Ramos (cell line): Measurements from ENCODE around the gene PCNX2.

Experiments
- in situ Hi-C: fragments of 300-500 bp; cut with MboI; formaldehyde crosslinking; loops from one replicate; pipeline ENCODE4 v1.14.3; 2022; ENCODE audit warnings: low sequenced_read_pairs; ENCODE audit not compliant: unreplicated experiment

The PCNX2 gene

DNA sequence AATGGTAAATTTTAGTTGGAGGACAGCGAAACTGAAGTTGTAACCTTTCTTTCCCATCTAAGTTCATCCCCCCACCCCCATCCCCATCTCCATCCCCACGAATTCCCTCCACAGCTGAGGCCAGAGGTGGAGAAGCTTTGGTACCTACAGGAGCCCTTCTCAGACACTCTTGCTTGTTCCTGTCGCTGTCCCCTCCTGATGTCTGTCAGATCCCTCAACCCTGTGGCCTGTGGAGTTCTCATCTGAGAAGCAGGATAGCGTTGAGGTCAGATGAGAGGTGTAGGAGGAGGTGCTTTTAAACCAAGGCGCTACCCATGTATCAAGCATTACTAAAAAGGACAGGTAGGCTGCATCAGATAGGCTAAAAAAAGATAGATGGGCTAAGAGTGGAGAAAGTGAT is 344.3 kb downstream of the PCNX2 start:
- in situ Hi-C loops, result no loop called here

DNA sequence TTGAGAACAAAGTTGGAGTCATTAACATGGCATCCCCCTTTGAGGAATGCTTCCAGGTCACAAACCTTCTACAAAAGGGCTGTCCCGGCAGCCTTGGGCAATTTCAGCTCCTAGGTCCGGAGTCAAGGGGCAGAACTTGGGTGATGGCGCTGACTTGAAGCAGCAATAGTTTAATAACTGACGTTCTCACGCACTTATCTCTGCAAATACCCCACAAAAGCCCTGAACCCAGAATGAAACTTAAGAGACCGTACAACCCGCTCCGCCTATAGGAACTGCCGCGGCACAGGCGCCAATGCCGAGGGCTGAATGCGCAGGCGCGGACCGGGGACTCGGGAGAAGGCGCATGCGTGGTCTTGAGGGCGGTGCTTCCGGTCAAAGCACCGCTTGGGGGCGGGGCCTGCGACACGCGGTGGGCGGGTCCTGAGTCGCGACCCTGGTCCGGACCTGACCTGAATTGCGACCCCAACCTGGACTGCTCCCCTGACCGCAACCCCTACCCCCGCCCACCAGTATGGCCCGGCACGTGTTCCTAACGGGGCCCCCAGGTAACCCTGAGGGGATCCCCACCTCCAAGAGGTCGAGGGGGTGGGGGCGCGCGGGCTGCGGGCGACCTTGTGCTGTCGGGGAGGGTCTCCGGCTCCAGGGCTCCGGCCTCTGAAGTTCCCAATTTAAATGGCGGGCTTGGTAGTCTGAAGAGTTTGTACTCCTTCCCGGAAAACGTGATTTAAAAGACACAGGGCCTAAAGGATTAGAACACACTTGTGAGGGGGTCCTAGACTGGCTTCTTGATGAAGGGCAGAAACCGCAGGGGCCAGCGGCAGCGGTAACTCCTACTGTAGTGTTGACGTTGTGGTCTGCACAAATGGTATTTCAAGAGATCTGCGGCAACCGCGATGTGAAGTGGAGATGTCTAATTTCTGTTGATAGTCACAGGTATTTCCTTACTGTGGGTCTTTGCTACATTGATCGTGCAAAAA is 345.0 kb downstream of the PCNX2 start, which contains the start of gene NTPCR:
NTPCR (plus strand) TSS at position 415 of the 980 bp plus-strand sequence; CDS start at position 515, 100 bp downstream.
- in situ Hi-C loops, result no loop called here

DNA sequence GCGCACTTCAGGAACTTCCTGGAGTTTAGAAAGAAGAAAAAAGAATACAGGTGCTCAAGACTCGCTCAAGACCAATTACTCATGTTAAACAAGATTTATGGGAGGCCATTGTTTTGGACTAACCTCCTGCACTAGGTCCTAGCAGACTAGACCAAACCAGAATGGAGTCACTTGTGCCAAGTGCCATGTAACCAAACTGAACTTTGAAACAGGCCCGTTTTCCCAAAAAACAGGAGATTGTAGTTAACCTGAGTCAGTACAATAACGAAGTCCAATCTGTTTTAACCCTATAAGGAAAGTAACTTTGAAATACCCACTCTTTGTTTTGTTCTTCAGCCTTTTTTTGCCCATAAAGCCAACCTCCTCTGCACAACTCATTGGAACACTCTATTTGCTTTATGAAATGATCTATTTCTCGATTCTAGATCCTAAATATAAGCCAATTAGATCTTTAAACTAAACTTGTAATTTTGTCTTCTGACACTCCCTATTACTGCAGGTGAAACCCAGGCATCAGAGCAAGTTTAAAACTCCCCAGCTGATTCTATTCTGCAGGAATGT is 345.8 kb downstream of the PCNX2 start:
- in situ Hi-C loops, result no loop called here

GRCh38 chr1:232944347-232944746 is 351.2 kb downstream of the PCNX2 start:
- in situ Hi-C loops, result no loop called here

DNA sequence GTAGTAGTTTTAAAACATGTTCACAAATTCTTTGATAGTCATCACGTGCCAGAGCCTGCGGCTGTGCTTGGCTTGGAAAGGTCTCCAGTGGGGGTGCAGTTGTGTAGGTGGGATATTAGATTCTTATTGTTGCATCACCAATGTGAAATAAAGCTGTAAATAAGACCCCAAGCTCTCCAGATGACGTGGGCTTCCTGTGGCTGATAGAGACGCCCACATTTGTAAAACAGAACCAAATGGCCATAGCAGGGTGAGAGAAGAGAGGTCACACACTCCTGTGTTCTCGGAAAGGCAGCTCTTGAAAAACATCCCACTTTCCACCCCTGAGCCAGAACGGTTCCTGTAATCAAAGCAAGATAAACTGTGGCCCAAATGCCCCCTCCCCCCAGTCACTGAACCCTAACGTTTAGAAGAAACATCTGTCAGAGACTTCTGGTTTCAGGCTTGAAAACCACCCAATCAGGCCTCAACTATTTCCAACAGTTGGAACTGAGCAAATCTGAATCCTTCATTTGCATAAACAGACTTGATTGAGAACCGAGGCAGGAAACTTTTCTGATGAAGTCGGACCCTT is 351.8 kb downstream of the PCNX2 start:
- in situ Hi-C loops, result no loop called here

- in situ Hi-C loops, result no loop called here
Measured at GRCh38 chr1:232942413-232943294, 352.9 kb downstream of the PCNX2 start.

- in situ Hi-C loops, result no loop called here
Measured at GRCh38 chr1:232940262-232940661, 355.3 kb downstream of the PCNX2 start.

- in situ Hi-C loops, result no loop called here
Measured at GRCh38 chr1:232939748-232940147, 355.8 kb downstream of the PCNX2 start.

DNA sequence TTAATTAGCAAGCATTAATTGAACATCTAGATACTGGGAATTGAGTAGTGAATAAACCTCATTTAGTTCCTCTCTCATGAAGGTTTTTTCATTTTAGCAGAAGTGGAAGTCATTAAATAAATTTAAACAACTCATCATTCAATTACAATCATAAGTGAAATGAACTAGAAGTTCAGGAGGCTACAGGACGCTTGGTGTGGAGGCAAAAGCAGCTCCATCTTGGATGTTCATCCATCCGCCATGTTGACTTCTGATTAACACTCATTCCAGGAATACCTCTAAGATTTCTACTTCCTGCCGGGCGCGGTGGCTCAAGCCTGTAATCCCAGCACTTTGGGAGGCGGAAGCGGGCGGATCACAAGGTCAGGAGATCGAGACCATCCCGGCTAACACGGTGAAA is 356.6 kb downstream of the PCNX2 start:
- in situ Hi-C loops, result no loop called here

- in situ Hi-C loops, result no loop called here
Measured at GRCh38 chr1:232937741-232938375, 357.7 kb downstream of the PCNX2 start.

- in situ Hi-C loops, result no loop called here
Measured at GRCh38 chr1:232936941-232937340, 358.6 kb downstream of the PCNX2 start.
